GM12874 (cell line): ENCODE data around the gene TPM1.

Experiments used
- CTCF ChIP-seq: IDR thresholded peaks from 2 replicates; pipeline ENCODE4 v1.5.1; 2011; ENCODE audit warnings: low read depth, mild to moderate bottlenecking, control low read depth, low read length, moderate library complexity; ENCODE audit not compliant: insufficient read depth

TPM1 gene

GRCh38 chr15:63112871-63113270 lies 70.3 kb downstream of the TPM1 start:
- no peak for TF ChIP-seq CTCF

GRCh38 chr15:63114465-63114864 lies 71.9 kb downstream of the TPM1 start:
- no peak for TF ChIP-seq CTCF
